BJ (cell line): ENCODE data around the gene XKR7. TPM values are rescaled to one million over a fixed set of nuclear protein-coding genes. Genes with fewer than 3 reads are reported as not detected.

Source experiments
- CTCF ChIA-PET: fragments of 350-600 bp; formaldehyde crosslinking; extraction: SDS; loops from one replicate; lab custom pipeline; 2021; ENCODE audit warnings: antibody characterized with exemption, inconsistent platforms; lab: Yijun Ruan, JAX
- POLR2A ChIA-PET: fragments of 300-600 bp; sonication (Branson Sonifier 250); formaldehyde crosslinking; extraction: SDS; loops from one replicate; lab custom pipeline; 2021; ENCODE audit warnings: antibody characterized with exemption; lab: Charles Lee
- DNase-seq: peaks from one replicate; pipeline ENCODE4 v3.0.0-alpha.2; 2011; ENCODE audit warnings: low read depth
- H3K27me3 ChIP-seq: 2 replicates; pipeline ENCODE4 v1.6.0; 2011; ENCODE audit warnings: low read length; ENCODE audit not compliant: control insufficient read depth, insufficient read depth
- H3K36me3 ChIP-seq: 2 replicates; pipeline ENCODE4 v1.5.1; 2011; ENCODE audit warnings: low read length; ENCODE audit not compliant: control insufficient read depth, insufficient read depth
- H3K4me3 ChIP-seq: 2 replicates; pipeline ENCODE4 v1.5.1; 2011; ENCODE audit warnings: low read depth, mild to moderate bottlenecking, control low read depth, low read length
- polyA plus RNA-seq: library from polyadenylated mRNA; depleted of rRNA; stranded (reverse); fragments of >200 nt; gene quantifications from 2 replicates; pipeline ENCODE4 v1.2.3, GENCODE V29; 2011
- TF ChIP-seq, protein P1 (sequence below): IDR thresholded peaks from 2 replicates; pipeline ENCODE4 v1.5.1; 2011; ENCODE audit warnings: low read depth, mild to moderate bottlenecking, control low read depth, inconsistent platforms, low read length, moderate library complexity; ENCODE audit not compliant: insufficient read depth

The XKR7 gene
- polyA plus RNA-seq, 1 experiment: 0.01 TPM

DNA sequence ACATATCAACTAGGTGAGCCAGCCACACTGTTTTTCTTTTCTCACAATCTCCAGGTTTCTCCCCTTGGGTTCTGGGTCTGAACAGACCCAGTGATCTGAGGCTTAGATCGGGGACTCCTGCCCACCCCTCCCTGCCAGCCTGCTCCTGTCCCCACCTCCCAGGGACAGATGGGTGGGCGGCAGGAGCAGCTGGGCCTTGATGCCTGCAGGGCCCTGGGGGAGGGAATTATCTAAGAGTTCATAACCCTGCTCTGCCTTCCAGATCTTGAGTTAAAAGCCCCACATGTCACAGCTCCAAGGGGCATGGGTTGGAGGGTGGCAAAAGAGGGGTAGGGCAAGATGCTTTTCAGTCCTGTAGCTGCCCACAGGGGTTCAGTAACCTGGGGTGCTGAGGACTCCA lies 5.2 kb upstream of the XKR7 start:
- ChIA-PET POLR2A (no interaction called here), CTCF (interaction anchor here (1.2 to 2.1 kb wide), 3 partner anchors 10 to 110 kb away, joined by 3 to 13 read pairs (median 5); partner anchors contain the start of gene PDRG1)
- Histone ChIP-seq H3K27me3 (peaks cover 24% of the 10 kb centered on the region), H3K36me3 (no peaks in the 10 kb centered on the region), H3K4me3 (no peak overlapping the region)
- DNase-seq: no peak
- TF ChIP-seq, protein P1, sequence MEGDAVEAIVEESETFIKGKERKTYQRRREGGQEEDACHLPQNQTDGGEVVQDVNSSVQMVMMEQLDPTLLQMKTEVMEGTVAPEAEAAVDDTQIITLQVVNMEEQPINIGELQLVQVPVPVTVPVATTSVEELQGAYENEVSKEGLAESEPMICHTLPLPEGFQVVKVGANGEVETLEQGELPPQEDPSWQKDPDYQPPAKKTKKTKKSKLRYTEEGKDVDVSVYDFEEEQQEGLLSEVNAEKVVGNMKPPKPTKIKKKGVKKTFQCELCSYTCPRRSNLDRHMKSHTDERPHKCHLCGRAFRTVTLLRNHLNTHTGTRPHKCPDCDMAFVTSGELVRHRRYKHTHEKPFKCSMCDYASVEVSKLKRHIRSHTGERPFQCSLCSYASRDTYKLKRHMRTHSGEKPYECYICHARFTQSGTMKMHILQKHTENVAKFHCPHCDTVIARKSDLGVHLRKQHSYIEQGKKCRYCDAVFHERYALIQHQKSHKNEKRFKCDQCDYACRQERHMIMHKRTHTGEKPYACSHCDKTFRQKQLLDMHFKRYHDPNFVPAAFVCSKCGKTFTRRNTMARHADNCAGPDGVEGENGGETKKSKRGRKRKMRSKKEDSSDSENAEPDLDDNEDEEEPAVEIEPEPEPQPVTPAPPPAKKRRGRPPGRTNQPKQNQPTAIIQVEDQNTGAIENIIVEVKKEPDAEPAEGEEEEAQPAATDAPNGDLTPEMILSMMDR: no peak

DNA sequence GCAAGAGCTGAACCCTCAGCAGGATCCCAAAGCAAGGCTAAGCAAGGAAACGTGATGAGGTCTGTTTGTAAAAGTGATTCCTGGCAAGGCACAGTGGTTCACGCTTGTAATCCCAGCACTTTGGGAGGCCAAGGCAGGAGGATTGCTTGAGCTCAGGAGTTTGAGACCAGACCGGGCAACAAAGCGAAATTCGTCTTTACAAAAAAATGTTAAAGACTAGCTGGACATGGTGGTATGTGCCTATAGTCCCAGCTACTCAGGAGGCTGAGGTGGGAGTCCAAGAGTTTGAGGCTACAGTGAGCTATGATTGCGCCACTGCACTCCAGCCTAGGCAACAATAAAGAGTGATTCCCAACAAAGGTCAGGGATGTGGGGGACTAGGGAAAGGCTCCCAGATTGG lies 4.1 kb upstream of the XKR7 start:
- TF ChIP-seq, protein P1: no peak

DNA sequence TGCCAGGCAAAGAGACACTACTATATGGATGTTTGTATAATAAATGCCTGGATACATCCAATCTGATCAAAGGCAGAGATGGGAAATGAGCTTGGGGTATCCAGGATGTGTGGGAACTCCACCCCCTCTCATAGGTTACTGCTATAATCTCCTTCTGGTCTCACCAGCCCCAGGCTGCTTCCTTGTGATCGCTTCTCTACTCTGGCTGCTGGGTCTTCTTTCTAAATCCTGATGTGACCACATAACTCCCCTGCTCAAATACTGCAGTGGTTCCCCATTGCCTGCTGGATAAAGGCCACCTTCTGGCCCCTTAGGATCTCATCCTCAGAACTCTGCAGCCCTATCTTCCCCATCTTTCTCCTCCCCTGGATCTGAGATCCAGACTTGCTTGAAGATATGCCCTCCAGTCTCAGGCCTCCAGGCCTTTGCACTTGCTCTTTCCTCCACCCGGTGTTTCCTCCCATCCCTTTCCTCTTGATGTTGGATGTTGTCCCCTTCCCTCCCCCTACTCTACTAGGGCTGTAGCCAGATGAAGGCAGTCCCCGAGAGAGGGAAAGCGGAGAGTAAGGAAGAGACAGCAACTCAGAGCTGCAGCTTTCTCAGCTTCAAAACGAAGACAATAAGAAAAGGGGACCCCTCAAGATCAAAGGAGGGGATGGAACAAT lies 828 bp upstream of the XKR7 start:
- POLR2A ChIA-PET: no interaction called here
- CTCF ChIA-PET: interaction anchor here (1.4 kb wide), 1 partner anchor 15 kb away, joined by 6 read pairs; the partner anchor contains the start of gene PDRG1
- H3K4me3 ChIP-seq: no peak overlapping the region

More for the DNA sequence above, 4.1 kb upstream of the XKR7 start:
- DNase-seq: no peak
- ChIA-PET CTCF (interaction anchor here (1.2 to 2.7 kb wide), 4 partner anchors 11 to 141 kb away, joined by 3 to 13 read pairs (median 7); partner anchors contain the start of gene PDRG1), POLR2A (no interaction called here)
- H3K27me3 ChIP-seq: peaks cover 24% of the 10 kb centered on the region
- no peak overlapping the region for H3K4me3 ChIP-seq
- H3K36me3 ChIP-seq: no peaks in the 10 kb centered on the region

DNA sequence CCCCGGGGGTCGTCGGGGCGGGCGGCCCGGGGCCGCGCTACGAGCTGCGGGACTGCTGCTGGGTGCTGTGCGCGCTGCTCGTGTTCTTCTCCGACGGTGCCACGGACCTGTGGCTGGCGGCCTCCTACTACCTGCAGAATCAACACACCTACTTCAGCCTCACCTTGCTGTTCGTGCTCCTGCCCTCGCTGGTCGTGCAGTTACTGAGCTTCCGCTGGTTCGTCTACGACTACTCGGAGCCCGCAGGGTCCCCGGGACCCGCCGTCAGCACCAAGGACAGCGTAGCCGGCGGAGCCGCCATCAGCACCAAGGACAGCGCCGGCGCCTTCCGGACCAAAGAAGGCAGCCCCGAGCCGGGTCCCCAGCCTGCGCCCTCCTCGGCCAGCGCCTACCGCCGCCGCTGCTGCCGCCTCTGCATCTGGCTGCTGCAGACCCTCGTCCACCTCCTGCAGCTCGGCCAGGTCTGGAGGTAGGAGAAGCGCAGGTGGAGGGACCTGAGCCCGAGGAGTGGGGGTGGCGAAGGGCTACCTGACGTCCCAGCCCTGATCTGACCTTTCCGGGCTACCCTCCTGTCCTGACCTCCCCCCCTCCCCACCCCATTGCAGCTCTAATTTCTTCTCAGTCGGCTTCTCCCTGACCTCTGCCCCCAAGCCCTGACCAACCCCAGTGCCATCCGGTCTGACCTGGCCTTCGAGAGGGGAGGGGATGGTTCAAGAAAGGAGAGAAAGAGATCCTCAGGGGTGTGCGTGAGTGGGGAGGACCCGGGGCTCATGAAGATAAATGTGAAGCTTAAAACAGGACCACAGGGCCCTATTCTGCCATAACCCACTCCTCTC lies 558 bp downstream of the XKR7 start:
- CTCF ChIA-PET: no interaction called here
- Histone ChIP-seq H3K36me3 (no peaks in the 10 kb centered on the region), H3K27me3 (peaks cover 16% of the 10 kb centered on the region), H3K4me3 (no peak overlapping the region)
- DNase-seq: no peak
- POLR2A ChIA-PET: interaction anchor here (0.6 kb wide), 1 partner anchor 74 kb away, joined by 7 read pairs; no protein-coding TSS in a partner anchor
- TF ChIP-seq, protein P1: no peak

More for the DNA sequence above, 828 bp upstream of the XKR7 start:
- TF ChIP-seq, protein P1: no peak
- Histone ChIP-seq H3K27me3 (peaks cover 22% of the 10 kb centered on the region), H3K36me3 (no peaks in the 10 kb centered on the region)
- DNase-seq: no peak

DNA sequence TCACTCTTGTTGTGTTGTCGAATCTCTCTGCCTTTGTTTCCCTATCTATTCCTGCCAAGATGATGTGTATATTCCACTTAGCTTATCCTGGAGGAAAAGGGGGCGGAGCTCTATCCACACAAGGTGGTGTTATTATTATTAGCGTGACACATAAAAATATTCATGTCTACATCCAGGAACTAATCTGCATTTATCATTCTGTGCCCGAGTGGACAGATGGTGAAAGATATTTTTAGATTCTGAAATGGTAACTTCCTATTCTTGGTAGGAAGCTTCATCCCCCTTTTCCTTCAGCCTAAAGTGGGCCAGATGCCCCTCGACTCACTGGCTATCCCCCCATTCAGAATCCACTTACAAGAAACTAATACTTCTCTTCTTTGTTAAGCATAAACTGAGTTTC lies 2.0 kb downstream of the XKR7 start:
- no peak for DNase-seq
- POLR2A ChIA-PET: no interaction called here
- TF ChIP-seq, protein P1: no peak
- peaks cover 13% of the 10 kb centered on the region for H3K27me3 ChIP-seq
- H3K4me3 ChIP-seq: no peak overlapping the region
- CTCF ChIA-PET: interaction anchor here (0.6 to 1.1 kb wide), 2 partner anchors 9 to 147 kb away, joined by 3 read pairs; no protein-coding TSS in a partner anchor
- no peaks in the 10 kb centered on the region for H3K36me3 ChIP-seq
